TTC549 (cell line): Measurements from ENCODE around the gene KLHL30.
"Not testable (repeated sequence)": the region's sequence is repeated elsewhere in the genome, so short reads cannot be mapped to it uniquely, and the experiment has no call there.

Experiments
- FAIRE-seq: peaks from 2 replicates; lab custom pipeline; 2012; peaks lifted over from hg19 to GRCh38; lab: Jason Lieb, UNC

KLHL30 gene

DNA sequence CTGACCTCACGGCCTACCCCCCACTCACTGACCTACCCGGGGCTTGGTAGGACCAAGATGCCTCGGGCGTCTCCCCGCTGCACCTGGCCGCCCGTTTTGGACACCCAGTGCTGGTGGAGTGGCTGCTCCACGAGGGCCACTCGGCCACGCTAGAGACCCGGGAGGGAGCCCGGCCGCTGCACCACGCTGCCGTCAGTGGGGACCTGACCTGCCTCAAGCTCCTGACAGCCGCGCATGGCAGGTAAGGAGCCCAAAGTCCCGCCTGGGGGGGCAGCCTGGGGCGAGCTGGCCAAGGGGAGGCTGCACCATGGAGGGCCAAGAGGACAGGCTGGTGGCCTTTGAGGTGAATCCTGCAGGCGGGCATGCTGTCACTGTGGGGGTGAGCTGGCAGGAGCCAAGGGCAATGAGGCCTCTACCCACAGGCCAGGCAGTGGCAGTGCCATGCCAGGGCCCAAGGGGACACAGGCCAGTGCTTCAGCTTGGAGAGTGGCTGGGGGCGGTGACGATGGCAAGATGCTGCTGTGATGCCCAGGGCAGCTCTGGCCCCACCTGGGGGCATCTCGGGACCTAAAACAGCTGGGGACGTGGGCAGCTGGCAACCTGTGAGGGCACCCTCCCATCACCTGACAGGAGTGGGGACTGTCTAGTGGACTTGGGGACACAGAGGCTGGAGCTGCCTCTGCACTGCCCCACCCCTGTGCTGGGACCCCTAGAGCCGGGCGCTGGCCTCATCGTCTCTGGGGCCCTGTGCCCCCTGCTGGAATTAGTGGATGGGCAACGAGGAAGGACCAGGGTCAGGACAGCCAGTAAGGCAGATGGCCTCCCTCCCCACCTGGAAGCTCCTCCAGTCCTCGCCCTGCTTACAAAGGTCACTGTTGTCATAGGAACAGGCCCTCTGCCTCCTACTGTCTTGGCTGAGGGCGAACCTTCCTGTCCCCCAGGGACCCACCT lies 36.3 kb upstream of the KLHL30 start:
- FAIRE-seq, result no peak

GRCh38 chr2:238102865-238103264 lies 35.6 kb upstream of the KLHL30 start:
- FAIRE-seq, result no peak

GRCh38 chr2:238103465-238104225 lies 34.8 kb upstream of the KLHL30 start:
- no peak for FAIRE-seq

DNA sequence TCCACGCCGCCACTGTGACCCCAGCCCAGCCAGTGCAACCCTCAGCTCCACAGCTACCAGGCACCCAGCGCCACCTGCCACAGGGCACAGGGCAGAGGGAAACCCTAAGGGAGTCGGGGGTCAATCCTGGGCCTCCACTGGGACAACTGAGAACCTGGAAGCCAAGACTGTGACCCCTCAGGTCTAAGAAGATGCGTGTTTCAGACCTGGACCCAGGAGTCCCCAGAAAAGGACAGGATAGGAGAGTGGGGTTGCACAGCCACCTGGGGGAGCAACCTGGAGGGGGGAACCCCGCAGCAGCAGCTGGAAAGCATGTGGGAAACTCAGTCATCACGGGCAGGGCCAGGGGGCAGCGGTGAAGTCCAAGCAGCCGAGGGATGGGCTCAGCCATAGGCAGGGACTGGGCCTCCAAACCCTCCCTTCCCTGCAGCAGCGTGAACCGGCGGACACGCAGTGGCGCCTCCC lies 34.2 kb upstream of the KLHL30 start:
- FAIRE-seq, result no peak

- FAIRE-seq, result no peak
Measured at GRCh38 chr2:238104691-238105371, 33.6 kb upstream of the KLHL30 start.

DNA sequence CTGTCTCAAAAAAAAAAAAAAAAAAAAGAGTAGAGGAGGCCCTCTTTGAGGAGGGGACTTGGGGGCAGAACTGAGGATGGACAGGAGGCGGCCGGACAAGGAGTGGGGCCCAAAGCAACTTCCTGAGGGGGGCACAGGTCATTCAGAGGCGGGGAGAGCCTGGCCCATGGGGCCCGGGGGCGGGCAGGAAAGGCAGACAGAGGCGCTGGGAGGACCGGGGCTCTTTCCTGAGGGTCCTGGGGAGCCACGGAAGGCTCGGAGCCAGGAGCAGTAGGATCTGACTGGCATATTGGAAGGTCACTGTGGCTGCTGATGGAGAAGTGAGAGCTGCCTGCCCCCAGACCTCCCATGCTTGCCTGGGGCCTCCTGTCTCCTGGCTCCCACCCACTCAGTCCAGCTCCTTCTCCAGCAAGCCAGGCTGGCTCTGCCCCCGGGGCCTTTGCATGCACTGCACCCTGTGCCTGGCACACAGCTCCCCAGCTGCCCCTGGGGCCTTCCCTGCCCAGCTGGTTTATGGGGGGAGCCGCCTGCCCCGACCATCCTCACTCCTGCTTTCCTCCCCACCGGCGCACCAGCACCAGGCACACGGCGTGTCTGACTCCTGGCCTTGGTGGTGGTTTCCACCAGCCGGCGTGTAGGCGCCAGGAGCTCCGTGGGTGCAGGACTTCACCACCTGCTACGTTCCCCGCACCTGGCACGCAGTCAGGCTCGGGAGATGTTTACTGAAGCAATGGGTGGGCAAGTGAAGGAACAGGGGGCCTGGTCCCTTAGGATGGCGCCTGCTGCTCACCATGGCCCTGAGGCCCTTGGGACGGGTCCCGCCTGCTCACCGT lies 32.7 kb upstream of the KLHL30 start:
- no peak for FAIRE-seq

- no peak for FAIRE-seq
Measured at GRCh38 chr2:238106339-238106697, 32.1 kb upstream of the KLHL30 start.

- FAIRE-seq, result no peak
Measured at GRCh38 chr2:238106698-238107524, 31.6 kb upstream of the KLHL30 start.

GRCh38 chr2:238107525-238108422 lies 30.7 kb upstream of the KLHL30 start:
- no peak for FAIRE-seq

- no peak for FAIRE-seq
Measured at GRCh38 chr2:238108423-238109183, 29.9 kb upstream of the KLHL30 start.

DNA sequence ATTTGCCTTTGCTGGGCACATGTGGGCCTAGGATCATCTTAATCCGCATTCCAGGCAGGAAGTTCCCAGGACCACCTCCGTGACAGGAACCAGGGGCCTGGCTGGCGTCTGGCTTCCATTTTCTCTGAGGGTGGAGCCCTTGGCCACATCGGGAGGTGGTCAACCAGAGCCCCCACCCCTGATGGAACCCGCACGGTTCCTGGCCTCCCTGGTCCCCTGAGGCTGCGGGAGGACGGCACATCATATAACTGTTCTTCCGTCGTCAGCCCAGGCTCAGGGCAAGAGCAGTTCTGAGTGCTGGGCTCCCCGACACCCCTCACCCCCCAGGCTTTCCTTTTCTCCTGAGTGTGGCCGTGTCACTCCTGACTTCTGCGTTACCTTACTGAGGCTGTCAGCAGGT lies 24.9 kb upstream of the KLHL30 start:
- FAIRE-seq, result no peak

GRCh38 chr2:238114331-238114841 lies 24.1 kb upstream of the KLHL30 start:
- no peak for FAIRE-seq

GRCh38 chr2:238114851-238115660 lies 23.4 kb upstream of the KLHL30 start:
- no peak for FAIRE-seq

GRCh38 chr2:238115709-238116108 lies 22.8 kb upstream of the KLHL30 start:
- not testable (repeated sequence) for FAIRE-seq

DNA sequence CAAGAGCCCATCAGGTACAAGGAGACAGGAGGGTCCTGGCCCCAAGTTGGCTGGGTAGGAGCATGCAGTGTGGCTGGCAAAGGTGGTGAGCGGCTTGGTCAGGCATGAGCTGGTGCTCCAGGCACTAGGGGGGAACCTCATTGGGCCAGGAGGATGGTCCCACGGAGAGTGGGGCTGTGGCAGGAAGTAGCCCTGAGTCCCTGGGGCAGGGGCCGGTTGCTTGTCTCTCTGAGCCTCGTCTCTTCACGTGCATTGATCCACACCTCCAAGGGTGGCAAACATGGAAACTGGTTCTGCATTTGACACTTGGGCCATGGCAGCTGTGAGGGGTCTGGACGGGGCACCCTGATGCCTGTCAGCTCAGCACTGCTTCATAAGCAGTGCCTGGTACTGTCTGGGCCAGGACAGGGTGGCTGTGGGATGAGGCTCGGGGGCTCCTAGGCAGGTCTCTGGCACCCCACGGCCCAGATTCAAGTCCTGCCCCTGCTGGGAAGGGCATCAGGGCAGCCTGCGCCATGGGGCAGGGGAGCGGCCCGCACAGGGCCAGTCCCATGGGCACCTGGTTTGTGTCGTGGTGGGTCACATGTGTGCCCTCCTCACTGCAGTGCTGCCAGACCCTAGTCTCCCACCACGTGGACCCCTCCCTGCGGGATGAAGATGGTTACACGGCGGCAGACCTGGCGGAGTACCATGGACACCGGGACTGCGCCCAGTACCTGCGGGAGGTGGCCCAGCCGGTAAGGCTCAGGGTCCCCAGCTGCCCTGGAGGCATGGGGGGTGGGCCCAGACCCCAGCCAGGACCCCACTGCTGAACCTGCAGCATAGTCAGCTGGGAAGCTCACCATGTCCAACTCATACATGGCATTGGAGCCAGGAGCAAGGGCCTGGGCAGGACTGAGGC lies 21.9 kb upstream of the KLHL30 start:
- FAIRE-seq, result no peak

- FAIRE-seq, result no peak
Measured at GRCh38 chr2:238117199-238118154, 21.0 kb upstream of the KLHL30 start.
